GM21390 (cell line): ENCODE data around the gene IPO11.
"Not testable (repeated sequence)": the region's sequence is repeated elsewhere in the genome, so short reads cannot be mapped to it uniquely, and the experiment has no call there.

Source experiments
- ATAC-seq: cut with Tn5 transposase; IDR thresholded peaks from one replicate; pipeline ENCODE4 v1.9.1; 2021; ENCODE audit not compliant: unreplicated experiment

IPO11 gene

GRCh38 chr5:62640446-62640845, 227.9 kb downstream of the IPO11 start:
- ATAC-seq = no peak

GRCh38 chr5:62642468-62642867, 229.9 kb downstream of the IPO11 start:
- ATAC-seq = no peak

GRCh38 chr5:62643556-62644451, 231.2 kb downstream of the IPO11 start:
- no peak for ATAC-seq

GRCh38 chr5:62645223-62645622, 232.7 kb downstream of the IPO11 start:
- no peak for ATAC-seq

- no peak for ATAC-seq
These were observed 234.7 kb downstream of the IPO11 start for GRCh38 chr5:62647241-62647640.

GRCh38 chr5:62649025-62649424, 236.5 kb downstream of the IPO11 start:
- ATAC-seq = no peak

- ATAC-seq = no peak
These were observed 237.0 kb downstream of the IPO11 start for GRCh38 chr5:62649476-62650113.

GRCh38 chr5:62650197-62650596, 237.6 kb downstream of the IPO11 start:
- ATAC-seq = no peak

GRCh38 chr5:62652225-62652624, 239.7 kb downstream of the IPO11 start:
- ATAC-seq = no peak

- no peak for ATAC-seq
These were observed 240.7 kb downstream of the IPO11 start for GRCh38 chr5:62653001-62653863.

GRCh38 chr5:62653864-62654575, 241.5 kb downstream of the IPO11 start:
- ATAC-seq = no peak

- ATAC-seq = not testable (repeated sequence)
These were observed 245.2 kb downstream of the IPO11 start for GRCh38 chr5:62657772-62658171.

- ATAC-seq = no peak
These were observed 248.6 kb downstream of the IPO11 start for GRCh38 chr5:62661126-62661525.

GRCh38 chr5:62662521-62662920, 250.0 kb downstream of the IPO11 start:
- no peak for ATAC-seq

GRCh38 chr5:62671479-62671878, 258.9 kb downstream of the IPO11 start:
- ATAC-seq = no peak

GRCh38 chr5:62676596-62676995, 264.0 kb downstream of the IPO11 start:
- ATAC-seq = not testable (repeated sequence)
